Neuronal stem cell (in vitro differentiated cells): ENCODE measurements around the gene ARF3.

ENCODE experiments used
- DNase-seq: peaks from one replicate; pipeline ENCODE4 v3.0.0-alpha.2; 2013; ENCODE audit warnings: low spot score
- H2AFZ ChIP-seq: one replicate; pipeline ENCODE4 v1.6.1; 2013; ENCODE audit warnings: mild to moderate bottlenecking, low read length, inconsistent platforms
- H2AK5ac ChIP-seq: 2 replicates; pipeline ENCODE4 v1.6.1; 2013; ENCODE audit warnings: low read depth, mild to moderate bottlenecking, inconsistent platforms, low read length, moderate library complexity, mixed read lengths
- H2BK120ac ChIP-seq: 2 replicates; pipeline ENCODE4 v1.6.1; 2013; ENCODE audit warnings: low read depth, mild to moderate bottlenecking, inconsistent platforms, low read length, moderate library complexity, mixed read lengths
- H2BK12ac ChIP-seq: one replicate; pipeline ENCODE4 v1.6.1; 2013; ENCODE audit warnings: low read length, inconsistent platforms
- H2BK15ac ChIP-seq: 2 replicates; pipeline ENCODE4 v1.6.1; 2013; ENCODE audit warnings: mild to moderate bottlenecking, low read length, inconsistent platforms, mixed read lengths
- H2BK5ac ChIP-seq: one replicate; pipeline ENCODE4 v1.6.1; 2013; ENCODE audit warnings: inconsistent platforms, mild to moderate bottlenecking, low read length, moderate library complexity
- H3K14ac ChIP-seq: one replicate; pipeline ENCODE4 v1.6.1; 2013; ENCODE audit warnings: low read length, inconsistent platforms
- H3K18ac ChIP-seq: 2 replicates; pipeline ENCODE4 v1.6.1; 2013; ENCODE audit warnings: low read length, inconsistent platforms
- H3K23ac ChIP-seq: 2 replicates; pipeline ENCODE4 v1.6.1; 2013; ENCODE audit warnings: low read depth, mild to moderate bottlenecking, mixed read lengths, low read length, inconsistent platforms; ENCODE audit not compliant: poor library complexity
- H3K27ac ChIP-seq: replicated peaks from 3 replicates; pipeline ENCODE4 v1.5.1; 2013; ENCODE audit warnings: low read length, inconsistent platforms
- H3K27me3 ChIP-seq, 3 experiments: 2 replicates each; pipeline ENCODE4 v1.6.1; 2013; ENCODE audit warnings: low read length in 3 of 3, mild to moderate bottlenecking in 2 of 3, inconsistent platforms in 1 of 3, low read depth in 1 of 3, mixed read lengths in 1 of 3, moderate library complexity in 1 of 3; ENCODE audit not compliant: control insufficient read depth in 3 of 3, insufficient read depth in 3 of 3
- H3K36me3 ChIP-seq, 2 donors: replicated peaks in 1 of 2; 2 replicates each; pipeline ENCODE4 v1.6.1; 2013; ENCODE audit warnings: low read length in 2 of 2; ENCODE audit not compliant: control insufficient read depth in 2 of 2, insufficient read depth in 2 of 2
- H3K4ac ChIP-seq: 2 replicates; pipeline ENCODE4 v1.6.1; 2013; ENCODE audit warnings: inconsistent platforms, mild to moderate bottlenecking, low read length, moderate library complexity
- H3K4me1 ChIP-seq, 2 donors: 1 replicate in 1 of 2; 2 replicates in 1 of 2; pipeline ENCODE4 v1.6.1; 2013; ENCODE audit warnings: low read length in 2 of 2, low read depth in 1 of 2; ENCODE audit not compliant: control insufficient read depth in 2 of 2, insufficient read depth in 1 of 2
- H3K4me2 ChIP-seq: one replicate; pipeline ENCODE4 v1.6.1; 2013; ENCODE audit warnings: mild to moderate bottlenecking, low read length, inconsistent platforms; ENCODE audit not compliant: insufficient read depth, poor library complexity, severe bottlenecking
- H3K4me3 ChIP-seq, 2 donors: 2 replicates each; pipeline ENCODE4 v1.5.1; 2013; ENCODE audit warnings: low read length in 2 of 2, mild to moderate bottlenecking in 2 of 2, inconsistent platforms in 1 of 2, moderate library complexity in 1 of 2
- H3K79me1 ChIP-seq: one replicate; pipeline ENCODE4 v1.6.1; 2013; ENCODE audit warnings: low read depth, mild to moderate bottlenecking, inconsistent platforms, low read length, moderate library complexity
- H3K9ac ChIP-seq: one replicate; pipeline ENCODE4 v1.6.1; 2013; ENCODE audit warnings: mild to moderate bottlenecking, low read depth, low read length, inconsistent platforms; ENCODE audit not compliant: poor library complexity
- H3K9me3 ChIP-seq, 2 donors: replicated peaks in 1 of 2; 2 replicates each; pipeline versions ENCODE3 to v1.6.1; 2013; ENCODE audit warnings: low read length in 2 of 2, mild to moderate bottlenecking in 2 of 2, inconsistent platforms in 1 of 2, low read depth in 1 of 2, mixed read lengths in 1 of 2, moderate library complexity in 1 of 2; ENCODE audit not compliant: control insufficient read depth in 2 of 2, insufficient read depth in 1 of 2
- H4K8ac ChIP-seq: one replicate; pipeline ENCODE4 v1.6.1; 2013; ENCODE audit warnings: low read depth, mild to moderate bottlenecking, inconsistent platforms, low read length, moderate library complexity
- H4K91ac ChIP-seq: one replicate; pipeline ENCODE4 v1.6.1; 2013; ENCODE audit warnings: low read length, low read depth, mild to moderate bottlenecking, inconsistent platforms; ENCODE audit not compliant: poor library complexity
- WGBS, 2 donors: extraction: QIAGEN DNeasy Blood & Tissue Kit; methylation state at CpG; one replicate each; pipeline ENCODE4 v1.1.7; 2013; ENCODE audit warnings: missing lambda C conversion rate in 2 of 2, mixed read lengths in 1 of 2; ENCODE audit not compliant: insufficient read length in 2 of 2, insufficient replicate concordance in 1 of 2; ENCODE audit errors: extremely low coverage in 2 of 2; 5-methylcytosine and 5-hydroxymethylcytosine counted together

The ARF3 gene

GRCh38 chr12:48998497-48999353 lies 41.4 kb upstream of the ARF3 start:
- Histone ChIP-seq H3K4me3 (peak overlapping the region; percentile 1 to 2), H3K23ac (peak overlapping the region; percentile 45), H4K91ac (no peak overlapping the region), H2BK12ac (no peak overlapping the region), H3K79me1 (no peaks in the 10 kb centered on the region), H3K4me2 (peak overlapping the region; percentile 46), H3K27me3 (peaks cover 44 to 76% (median 46%) of the 10 kb centered on the region in 3 experiments), H3K9ac (peak overlapping the region; percentile 71), H2AK5ac (peak overlapping the region; percentile 22), H3K9me3 (no peaks in the 10 kb centered on the region), H3K4me1 (peaks cover 13 to 18% of the 10 kb centered on the region in 2 donors), H2BK120ac (no peak overlapping the region), H2AFZ (peak overlapping the region; percentile 99), H3K18ac (peak overlapping the region; percentile 54), H2BK5ac (no peak overlapping the region), H3K4ac (no peak overlapping the region), H3K14ac (no peak overlapping the region), H4K8ac (no peak overlapping the region), H2BK15ac (peak overlapping the region; percentile 56), H3K36me3 (peaks cover 6 to 20% of the 10 kb centered on the region in 2 donors), H3K27ac (no peak overlapping the region)
- DNase-seq: no peak
- no CpG with 5 or more reads among the region's 48 CpGs for WGBS, 2 donors

DNA sequence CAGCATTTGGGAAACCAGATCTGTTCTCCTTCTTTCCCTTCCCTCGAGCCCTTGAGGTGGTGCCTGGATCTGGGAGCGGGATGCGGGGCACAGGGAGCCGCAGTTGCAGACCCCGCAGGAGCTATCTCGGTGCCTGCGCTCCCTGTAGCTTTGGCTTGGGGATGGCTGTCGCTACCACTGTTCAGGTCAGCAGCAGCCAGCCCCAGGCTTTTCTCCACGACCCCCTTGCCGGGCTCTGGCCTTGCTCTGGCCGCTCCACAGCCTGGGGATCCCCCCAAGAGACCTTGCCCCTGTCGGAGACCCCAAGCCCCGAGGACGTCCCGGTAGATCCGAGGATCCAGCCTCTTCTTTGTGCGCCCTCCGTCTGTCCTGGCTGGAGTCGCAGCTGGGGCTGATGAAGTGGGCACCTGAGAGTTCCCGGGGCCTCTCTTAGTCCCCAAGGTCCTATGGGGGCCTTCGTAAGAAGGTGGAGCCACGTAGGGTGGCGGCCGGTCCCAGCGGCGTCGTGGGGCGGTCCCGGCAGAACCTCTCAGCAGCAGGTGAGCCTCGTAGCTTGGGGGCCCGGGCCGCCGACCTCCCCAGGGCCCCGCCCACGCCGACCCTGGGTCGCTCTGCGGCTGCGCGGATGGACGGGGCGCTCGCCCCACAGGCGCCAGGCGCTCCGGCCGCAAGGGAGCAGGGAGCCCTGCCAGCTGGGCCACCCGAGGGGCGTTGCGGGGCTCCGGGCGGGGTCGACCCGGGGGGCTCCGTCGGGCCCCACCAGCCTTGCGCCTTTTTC lies 40.6 kb upstream of the ARF3 start:
- Histone ChIP-seq H3K27ac (no peak overlapping the region), H3K27me3 (peaks cover 48 to 84% (median 53%) of the 10 kb centered on the region in 3 experiments), H4K8ac (no peak overlapping the region), H4K91ac (no peak overlapping the region), H3K4ac (no peak overlapping the region), H3K18ac (peak overlapping the region; percentile 62), H2BK15ac (no peak overlapping the region), H3K9ac (no peak overlapping the region), H3K4me1 (peaks cover 13 to 18% of the 10 kb centered on the region in 2 donors), H3K14ac (no peak overlapping the region), H2BK5ac (no peak overlapping the region), H2BK12ac (no peak overlapping the region), H2BK120ac (no peak overlapping the region), H3K79me1 (no peaks in the 10 kb centered on the region), H3K23ac (peak overlapping the region; percentile 45), H3K36me3 (peaks cover 3 to 16% of the 10 kb centered on the region in 2 donors), H2AFZ (peak overlapping the region; percentile 99), H3K4me2 (peak overlapping the region; percentile 37), H3K4me3 (peak overlapping the region in 1 of 2 donors; percentile 65), H3K9me3 (no peaks in the 10 kb centered on the region), H2AK5ac (peak overlapping the region; percentile 22)
- no peak for DNase-seq
- no CpG with 5 or more reads among the region's 57 CpGs for WGBS, 2 donors

GRCh38 chr12:48996794-48997718 lies 39.8 kb upstream of the ARF3 start:
- peak overlapping the region; percentile 80 for H3K18ac ChIP-seq
- H3K4me1 ChIP-seq: peaks cover 13 to 18% of the 10 kb centered on the region in 2 donors
- H3K4ac ChIP-seq: no peak overlapping the region
- H3K4me3 ChIP-seq: peak overlapping the region; percentile 48 to 70
- no peak overlapping the region for H3K27ac ChIP-seq
- peak overlapping the region; percentile 90 for H3K23ac ChIP-seq
- no peaks in the 10 kb centered on the region for H3K9me3 ChIP-seq
- no peak overlapping the region for H4K8ac ChIP-seq
- H2BK5ac ChIP-seq: no peak overlapping the region
- H3K36me3 ChIP-seq: peaks cover 3 to 10% of the 10 kb centered on the region in 2 donors
- H2BK15ac ChIP-seq: peak overlapping the region; percentile 13
- peaks cover 50 to 87% (median 54%) of the 10 kb centered on the region in 3 experiments for H3K27me3 ChIP-seq
- H4K91ac ChIP-seq: no peak overlapping the region
- no CpG with 5 or more reads among the region's 71 CpGs for WGBS, 2 donors
- DNase-seq: no peak
- no peaks in the 10 kb centered on the region for H3K79me1 ChIP-seq
- H3K9ac ChIP-seq: no peak overlapping the region
- H2BK12ac ChIP-seq: no peak overlapping the region
- H2BK120ac ChIP-seq: no peak overlapping the region
- H3K4me2 ChIP-seq: peak overlapping the region; percentile 66
- H2AK5ac ChIP-seq: peak overlapping the region; percentile 54
- peak overlapping the region; percentile 99 for H2AFZ ChIP-seq
- H3K14ac ChIP-seq: no peak overlapping the region
